Upper lobe of left lung (tissue), 4 donors: ENCODE data around the gene CHST11.

Experiments used
- POLR2AphosphoS5 ChIP-seq, 2 donors: sonication (generic); formaldehyde crosslinking; IDR thresholded peaks; one replicate each; pipeline ENCODE4 v1.5.1; 2017; ENCODE audit warnings: antibody characterized with exemption in 2 of 2
- TF ChIP-seq, protein P1 (sequence below), 6 experiments: fragments of 450-650 bp in 4 of 6; fragments of 200-600 bp in 2 of 6; sonication (generic) in 2 of 6; IDR thresholded peaks; one replicate each; pipeline ENCODE4 v1.5.1; 2016 to 2019; ENCODE audit warnings: antibody characterized with exemption in 6 of 6

DNA sequence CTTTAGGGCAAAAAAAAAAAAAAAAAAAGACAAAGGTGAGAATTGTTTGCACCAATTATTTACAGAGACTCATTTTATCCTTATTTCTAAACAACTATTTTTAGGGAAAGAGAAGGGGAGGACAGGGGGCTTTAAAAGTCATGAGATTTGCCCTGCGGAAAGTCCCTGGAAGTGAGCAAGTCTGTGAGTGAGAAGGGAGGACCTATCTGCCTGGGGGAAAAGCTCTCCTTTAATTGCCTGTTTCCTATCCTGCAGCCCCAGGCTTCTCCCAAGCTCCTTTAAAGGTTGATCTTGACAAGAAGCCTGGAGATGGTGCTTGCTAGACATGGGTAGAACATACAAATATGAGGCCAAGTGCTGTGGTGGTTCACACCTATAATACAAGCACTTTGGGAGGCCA, 8.3 kb upstream of the CHST11 start:
- TF ChIP-seq, protein P1, sequence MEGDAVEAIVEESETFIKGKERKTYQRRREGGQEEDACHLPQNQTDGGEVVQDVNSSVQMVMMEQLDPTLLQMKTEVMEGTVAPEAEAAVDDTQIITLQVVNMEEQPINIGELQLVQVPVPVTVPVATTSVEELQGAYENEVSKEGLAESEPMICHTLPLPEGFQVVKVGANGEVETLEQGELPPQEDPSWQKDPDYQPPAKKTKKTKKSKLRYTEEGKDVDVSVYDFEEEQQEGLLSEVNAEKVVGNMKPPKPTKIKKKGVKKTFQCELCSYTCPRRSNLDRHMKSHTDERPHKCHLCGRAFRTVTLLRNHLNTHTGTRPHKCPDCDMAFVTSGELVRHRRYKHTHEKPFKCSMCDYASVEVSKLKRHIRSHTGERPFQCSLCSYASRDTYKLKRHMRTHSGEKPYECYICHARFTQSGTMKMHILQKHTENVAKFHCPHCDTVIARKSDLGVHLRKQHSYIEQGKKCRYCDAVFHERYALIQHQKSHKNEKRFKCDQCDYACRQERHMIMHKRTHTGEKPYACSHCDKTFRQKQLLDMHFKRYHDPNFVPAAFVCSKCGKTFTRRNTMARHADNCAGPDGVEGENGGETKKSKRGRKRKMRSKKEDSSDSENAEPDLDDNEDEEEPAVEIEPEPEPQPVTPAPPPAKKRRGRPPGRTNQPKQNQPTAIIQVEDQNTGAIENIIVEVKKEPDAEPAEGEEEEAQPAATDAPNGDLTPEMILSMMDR (IDR thresholded peaks at IDR 0.05), result no peak
- no peak for TF ChIP-seq POLR2AphosphoS5 (IDR thresholded peaks at IDR 0.05)
